Cortex of kidney (tissue), 1 donor: ENCODE measurements around the gene COMT.

Experiments
- DNase-seq: peaks from one replicate; lab custom pipeline; 2025; lab: John Stamatoyannopoulos, UW

Gene COMT

DNA sequence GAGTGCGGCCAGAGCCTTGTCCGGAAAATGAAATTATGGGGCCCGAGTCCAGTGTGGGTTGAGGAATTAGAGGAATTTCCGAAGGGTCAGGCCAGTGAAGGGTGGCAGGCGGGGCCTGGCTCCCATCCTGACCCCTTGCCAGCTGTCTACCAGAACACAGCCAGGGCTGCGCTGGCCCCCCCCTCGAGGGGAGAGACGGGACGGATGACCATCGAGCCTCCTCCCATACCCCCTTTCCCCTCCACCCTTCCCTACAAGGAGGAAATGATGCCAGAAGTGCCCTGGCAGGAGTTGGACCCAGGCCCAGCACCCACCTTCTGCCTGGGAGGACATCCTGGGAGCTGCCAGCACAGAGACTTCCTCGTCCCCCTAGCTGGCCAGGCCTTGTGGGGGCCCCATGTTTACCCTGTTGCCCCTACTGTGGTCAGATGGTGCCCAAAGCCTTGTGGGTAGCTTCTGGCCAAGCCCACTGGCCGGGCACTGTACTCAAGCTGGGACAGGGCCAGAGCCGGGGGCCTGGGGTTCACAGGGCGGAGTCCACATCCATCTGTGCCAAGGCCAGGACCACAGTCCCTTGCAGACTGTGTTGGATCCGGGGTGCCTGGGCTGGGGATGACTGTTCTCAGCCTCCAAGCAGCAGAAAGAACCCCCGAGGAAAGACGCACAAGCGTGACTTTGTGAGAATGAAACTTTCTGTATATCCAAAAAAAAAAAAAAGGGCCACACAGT is 54.2 kb downstream of the COMT start:
- no peak for DNase-seq

DNA sequence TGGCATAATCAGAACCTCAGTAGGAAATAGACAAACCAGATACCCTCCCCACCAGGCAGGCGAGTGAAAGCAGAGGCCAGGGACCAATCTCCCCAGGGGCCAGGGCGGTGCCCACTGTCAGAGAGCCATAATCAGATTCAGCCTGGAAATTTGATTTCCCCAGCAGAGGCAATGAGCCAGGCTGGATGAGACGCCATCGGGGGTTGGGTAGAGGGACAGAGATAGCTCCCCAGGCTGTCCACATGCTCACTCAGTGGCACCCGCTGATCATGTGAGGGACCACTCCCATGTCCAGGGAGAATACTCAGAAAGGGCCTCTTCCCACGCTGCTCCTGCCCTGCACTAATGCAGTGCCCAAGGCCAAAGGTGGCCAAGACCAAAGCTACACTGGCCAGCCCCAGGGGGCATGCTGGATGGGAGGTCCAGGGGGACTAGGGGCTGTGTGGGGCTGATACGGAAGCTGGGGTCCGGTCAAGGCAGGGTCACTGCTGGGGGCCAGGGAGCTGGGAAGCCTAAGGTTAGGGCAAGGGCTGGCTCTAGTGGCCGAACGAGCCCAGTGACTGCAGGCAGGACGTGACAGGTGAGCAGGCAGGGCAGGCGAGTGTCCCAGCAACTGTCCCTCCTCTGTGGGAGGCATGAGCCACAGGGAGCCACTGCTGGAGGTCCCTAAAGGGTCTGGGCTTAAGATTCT is 55.3 kb downstream of the COMT start:
- DNase-seq: no peak

DNA sequence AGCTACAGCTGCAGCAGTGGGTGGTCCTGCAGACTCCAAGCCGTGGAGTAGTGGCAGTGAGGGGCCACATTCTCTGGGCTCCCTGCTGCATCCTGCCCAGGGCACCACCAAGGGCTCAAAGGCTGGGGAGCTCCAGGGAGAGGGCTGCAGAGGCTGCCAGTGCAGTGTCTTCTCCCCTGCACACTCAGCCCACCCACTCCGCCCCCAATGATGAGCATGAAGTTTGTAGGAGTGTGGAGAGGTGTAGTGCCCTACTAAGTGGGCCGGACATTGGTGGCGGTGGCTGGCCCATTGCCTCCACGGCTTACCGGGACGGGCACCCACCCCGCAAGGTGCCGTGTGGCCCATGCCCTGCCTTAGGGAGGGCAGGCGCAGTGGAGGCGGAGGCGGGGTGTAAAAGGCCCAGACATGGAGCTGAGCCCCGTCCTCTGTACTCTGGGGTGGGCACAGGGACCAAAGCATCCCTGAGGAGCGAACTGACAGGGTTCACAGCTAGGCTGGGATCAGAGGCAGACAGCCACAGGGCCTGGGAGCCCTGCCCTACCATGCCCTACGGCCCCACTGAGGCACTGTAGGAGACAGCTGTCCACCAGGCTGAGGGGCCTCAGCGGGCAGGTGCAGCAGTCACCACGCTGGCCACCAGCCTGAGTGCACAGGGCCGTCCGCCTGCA is 56.1 kb downstream of the COMT start:
- DNase-seq: no peak

DNA sequence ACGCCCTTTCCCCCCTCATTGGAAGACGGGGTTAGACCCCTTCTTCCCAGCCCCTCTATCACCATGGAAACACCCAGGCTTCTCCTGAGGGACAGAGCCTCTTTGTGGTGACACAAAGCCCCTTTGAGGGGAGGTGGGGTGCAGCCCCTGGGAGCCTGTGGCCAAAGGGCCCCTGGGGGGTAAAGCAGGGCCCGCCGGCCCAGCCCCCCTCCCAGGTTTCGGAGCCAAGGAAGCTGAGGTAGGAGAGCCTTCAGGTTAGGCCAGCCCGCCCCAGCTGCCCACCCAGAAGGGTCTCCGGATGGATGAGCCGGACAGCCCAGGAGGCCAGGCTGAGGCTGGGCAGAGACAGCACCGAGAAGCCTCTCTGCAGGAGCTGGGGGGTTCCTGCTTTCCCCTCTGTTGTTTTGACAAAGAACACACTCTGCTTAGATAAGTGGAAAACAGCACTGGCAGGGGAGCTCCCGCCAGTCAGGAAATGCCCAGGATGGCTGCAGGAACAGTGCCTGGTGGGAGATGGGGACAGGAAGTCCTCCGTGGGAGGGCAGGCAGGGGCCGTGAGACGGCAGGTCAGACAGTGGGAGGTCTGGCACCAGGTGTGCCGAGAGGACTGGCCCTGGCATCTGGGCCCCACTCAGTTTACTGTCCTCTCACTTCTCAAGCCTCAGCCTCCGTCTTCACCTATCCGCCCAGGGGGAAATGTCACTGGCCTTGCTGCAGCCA is 56.8 kb downstream of the COMT start:
- no peak for DNase-seq

DNA sequence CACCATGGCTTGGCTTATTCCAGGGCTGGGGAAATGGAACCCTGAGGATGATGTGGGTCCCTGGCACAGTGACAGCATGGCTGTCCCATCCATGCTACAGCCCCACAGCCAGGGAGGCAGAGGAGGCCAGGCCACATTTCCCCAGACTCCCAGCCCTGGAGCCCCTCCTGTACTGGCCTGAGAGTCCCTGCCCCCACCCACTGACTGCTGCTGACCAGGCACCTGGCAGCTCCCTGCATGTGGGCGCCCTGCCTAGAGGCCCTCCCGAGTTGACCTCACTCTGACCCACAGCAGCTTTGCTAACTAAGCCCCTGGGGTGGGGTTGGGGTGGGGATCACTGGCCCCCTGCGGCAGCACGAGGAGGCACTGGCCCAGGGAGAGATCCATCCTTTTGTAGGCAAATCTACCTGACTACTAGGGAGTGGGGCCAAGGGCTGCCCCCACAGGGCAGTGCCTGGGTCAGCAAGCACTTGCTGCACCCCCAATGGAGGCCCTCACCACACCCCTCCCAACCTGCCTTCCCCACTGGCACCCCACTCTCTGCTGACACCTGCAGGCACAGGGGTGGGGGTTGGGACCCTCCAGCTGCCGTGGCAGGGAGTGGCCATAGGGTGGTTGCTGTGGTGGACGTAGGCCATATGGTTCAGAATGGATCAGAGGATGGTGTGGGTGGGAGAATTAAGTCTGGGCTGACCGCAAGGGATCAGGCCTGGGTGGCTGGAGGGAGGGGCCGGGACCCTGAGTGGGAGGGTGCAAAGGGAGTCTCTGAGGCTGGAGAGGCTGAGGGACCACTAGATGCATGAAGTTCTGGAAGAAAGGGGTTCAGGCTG is 57.6 kb downstream of the COMT start:
- no peak for DNase-seq

DNA sequence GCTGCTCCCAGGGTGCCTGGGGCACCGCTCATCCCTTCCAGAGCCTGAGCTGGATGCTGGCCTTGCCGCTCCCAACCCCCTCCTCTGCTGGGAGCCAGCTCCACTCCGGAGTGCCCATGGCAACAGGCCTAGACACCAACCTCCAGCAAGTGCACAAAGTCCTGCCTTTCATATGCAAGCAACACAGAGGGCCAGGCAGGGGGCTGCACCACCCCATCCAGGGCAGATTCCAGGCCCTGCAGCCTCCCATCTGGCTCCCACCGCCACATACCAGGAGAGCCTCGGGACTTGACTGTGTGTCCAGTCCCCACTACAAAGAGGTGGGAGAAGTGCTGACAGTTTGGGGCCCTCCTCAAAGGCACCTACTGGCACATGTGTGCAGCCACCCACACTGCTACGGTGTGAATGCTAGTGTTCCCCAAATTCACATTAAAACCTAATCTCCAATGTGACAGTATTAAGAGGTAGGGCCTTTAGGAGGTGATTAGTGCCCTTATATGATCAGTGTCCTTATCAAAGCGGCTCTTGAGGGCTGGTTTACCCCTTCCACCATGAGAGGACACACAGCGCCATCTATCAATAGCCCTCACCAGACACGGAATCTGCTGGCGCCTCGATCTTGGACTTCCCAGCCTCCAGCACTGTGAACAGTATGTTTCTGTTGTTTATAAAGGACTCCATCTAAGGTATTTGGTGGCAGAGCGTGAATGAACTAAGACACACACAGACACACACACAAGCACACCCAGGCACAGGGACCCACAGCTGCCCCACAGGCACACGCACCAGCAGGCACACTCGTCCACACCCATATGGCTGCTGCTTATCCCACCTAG is 58.9 kb downstream of the COMT start:
- DNase-seq: no peak

DNA sequence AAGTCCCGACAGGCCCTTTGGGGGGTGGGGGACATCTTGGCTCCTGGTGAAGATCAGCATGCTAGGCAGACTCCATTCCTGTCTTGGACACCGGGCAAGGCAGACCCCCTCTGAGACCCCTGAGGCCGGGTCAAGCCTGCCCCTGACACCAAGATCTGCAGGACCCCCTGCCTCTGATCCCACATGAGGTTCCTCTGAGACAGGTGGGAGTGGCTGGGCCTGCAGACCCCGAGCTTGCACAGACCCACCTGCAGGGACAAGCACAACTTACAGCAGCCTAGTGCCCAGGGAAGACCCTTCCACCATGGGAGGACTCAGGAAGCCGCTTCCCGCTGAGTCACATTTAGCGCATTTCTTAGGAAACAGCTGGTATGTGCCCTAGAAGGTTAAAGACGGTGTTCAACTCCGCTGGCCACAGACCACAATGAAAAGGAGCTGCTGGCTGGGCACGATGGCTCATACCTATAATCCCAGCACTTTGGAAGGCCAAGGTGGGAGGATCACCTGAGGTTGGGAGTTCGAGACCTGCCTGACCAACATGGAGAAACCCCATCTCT is 59.6 kb downstream of the COMT start:
- DNase-seq: no peak

DNA sequence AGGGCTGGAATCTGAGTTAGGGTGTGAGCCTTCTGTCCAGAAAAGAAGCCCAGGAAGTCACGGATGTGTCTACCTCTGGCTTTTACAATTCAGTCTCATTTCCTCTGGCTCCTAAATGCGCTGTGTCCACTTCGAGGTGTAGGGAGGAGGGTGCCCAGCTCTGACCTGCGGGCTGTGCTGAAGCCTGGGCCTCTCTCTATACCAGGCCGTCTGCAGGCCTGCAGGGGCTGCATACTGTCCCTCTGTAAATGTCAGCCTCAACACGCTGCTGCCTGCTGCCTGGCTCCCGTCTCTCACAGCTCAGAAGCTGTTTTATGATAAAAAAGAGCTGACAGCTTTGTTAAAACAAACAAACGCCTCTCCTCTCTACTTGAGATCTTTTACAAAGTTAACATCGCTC is 60.6 kb downstream of the COMT start:
- no peak for DNase-seq

DNA sequence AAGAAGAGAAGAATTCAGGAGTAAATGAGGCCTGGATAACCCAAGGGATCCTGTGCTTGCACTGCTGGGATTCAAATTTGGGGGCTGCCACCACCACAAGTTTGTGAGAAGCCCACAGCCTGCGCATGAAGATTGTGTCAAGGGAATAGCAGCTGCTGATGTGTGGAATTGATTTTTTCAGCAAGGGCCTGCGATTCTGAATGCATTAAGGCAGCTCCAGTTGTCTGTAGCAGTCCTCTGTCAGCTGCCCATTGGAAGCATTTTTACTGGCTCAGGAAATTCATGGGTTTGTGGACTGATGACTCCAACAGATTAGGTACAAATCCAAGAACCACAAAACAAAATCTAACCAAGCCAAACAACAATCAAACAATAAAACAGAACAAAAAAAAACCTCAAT is 61.1 kb downstream of the COMT start:
- DNase-seq: no peak

DNA sequence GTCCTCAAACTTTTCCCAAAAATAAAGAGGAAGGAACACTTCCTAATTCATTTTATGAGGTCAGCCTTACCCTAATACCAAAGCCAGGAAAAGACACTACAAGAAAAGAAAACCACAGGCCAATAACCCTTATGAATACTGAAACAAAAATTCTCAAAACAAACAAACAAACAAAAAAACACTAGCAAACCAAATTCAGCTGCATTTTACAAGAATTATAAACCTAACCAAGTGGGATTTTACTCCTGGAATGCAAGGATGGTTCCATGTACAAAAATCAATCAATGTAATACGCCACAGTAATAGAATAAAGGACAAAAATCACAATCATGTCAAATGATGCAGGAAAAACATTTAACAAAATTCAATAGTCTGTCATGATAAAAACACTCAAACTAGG is 61.7 kb downstream of the COMT start:
- no peak for DNase-seq

DNA sequence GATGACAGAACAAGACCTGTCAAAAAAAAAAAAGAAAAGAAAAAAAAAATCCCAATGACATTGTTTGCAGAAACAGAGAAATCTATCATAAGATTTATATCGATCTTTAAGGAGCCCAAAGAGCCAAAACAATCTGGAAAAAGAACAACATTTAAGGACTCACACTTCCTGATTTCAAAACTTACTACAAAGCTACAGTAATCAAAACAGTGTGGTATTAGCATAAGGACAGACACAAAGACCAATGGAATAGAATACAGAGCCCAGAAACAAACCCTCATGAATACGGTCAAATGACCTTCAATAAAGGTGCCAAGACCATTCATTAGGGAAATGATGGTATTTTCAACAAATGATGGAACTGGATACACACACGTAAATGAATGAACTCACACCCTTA is 62.9 kb downstream of the COMT start:
- no peak for DNase-seq

DNA sequence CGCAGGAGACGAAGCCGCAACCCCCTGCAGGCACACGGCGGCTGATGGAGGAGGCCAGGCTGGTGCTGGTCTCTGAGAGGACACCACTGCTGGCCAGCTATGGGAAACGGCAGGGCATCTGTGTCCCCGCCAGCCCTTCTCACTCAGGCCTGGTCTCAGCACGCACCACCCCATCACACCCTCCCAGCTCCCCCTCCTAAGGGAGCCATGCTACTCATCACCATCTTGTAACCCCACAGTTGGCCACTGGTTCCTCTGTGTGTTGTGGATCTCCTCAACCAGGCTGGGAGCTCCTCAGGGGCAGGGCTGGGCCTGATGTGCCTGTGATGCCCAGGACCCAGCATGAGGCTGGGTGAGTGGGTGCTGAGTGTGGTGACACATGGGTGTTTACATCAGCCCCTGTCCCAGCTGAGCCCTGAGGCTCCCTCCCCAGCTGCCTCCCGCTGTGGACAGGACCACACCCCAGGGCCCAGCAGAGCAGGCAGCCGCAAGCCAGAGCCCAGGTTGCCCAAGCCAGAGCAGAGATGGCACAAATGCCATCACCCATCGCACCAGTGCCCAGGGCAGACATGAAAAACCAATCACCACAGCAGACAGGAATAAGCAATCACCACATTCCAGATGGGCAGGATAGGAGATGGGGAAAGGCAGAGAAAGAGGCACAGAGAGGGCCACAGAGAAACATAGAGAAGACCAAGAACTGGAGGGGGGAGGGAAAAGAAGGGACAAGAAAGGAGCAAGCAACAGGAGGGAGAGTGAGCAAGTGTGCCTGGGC is 66.8 kb downstream of the COMT start:
- DNase-seq: no peak

DNA sequence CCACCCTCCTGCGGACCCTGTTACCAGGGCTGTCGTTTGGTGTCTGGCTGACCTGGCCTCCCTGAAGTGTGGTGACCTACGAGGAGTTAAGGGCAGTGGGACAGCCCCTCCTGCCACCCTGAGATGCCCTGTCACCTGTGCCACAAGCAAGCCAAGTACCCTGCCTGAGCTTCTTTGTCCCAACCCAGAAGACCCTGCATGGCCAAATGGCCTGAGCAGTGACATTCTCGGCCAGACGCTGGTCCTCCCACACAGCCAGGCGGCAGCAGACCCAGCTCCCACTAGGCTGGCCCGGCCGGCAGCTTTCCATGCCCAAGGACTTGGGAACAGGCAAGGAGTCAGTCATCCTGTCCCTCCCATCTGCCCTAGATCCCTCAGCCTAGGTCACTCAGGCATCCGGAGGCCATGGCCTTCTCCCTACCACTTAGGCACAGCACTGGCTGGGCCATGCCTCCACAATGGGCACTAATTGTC is 67.5 kb downstream of the COMT start:
- DNase-seq: no peak

DNA sequence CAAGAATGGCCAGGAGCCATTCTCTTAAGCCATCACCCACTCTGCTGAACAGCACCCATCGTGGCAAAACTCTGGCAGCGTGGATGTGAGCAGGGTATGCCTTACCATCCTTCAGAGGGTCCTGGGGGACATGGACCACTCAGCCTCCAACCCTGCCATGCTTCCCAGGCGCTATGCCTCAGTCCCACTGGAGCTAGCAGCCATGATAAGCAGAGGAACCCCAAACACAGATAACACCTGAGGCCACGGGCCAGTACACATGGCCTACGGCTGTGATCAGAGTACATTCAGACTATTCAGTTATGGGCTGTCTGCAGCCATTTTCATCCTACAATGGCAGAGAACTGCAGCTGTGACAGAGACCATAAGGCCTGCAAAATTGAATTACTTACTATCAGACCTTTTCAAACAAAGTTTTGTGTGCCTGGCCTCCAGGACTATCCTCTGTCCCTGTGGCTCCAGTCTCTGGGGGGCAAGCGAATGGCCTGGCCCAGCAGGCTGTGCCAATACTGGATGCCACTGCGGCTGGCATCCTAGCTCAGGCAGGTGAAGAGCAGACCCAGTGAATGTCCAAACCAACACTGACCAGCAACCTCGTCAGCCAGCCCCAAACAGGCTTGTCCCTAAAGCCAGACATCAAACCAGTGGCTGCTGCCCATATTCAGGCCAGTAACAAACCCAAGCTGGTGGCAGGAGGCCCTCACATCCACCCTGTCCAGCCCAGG is 68.2 kb downstream of the COMT start:
- no peak for DNase-seq

DNA sequence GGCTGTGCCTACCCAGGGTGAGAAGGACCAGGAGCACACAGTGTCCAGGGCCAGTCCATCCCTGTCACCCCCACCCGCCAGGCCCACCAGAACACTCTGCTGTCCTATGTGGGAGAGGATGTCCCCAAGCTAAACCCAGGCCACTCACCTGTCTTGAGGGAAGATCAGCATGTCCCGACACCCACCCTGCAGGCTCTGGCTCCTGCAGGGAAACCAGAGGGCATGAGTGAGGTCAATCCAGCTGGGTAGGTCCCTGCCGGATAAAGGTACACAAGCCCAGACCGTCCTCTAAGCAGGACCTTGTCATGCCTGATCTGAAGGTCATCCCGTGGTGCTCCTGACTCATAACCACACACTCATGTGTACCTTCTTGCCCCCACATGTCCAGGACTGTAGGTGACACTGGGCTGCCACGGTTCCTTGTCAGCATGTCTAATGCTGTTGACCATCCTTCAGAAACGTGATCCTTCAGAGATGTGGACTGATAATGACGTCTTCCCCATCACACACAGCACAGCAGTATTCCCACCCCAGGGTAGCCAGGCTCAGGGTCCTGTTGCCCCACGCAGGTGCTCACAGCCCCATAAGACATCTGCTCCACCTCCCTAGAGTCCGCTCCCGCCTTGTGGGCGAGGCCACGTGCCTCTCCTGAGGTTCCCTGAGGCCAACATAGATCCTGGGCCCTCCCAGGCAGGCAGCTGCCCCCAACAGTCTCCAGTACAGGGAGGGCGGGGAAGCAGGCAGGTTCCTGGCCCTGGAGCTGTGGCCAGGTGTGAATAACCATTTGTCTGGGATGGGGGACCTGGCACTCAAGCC is 68.9 kb downstream of the COMT start:
- DNase-seq: no peak

DNA sequence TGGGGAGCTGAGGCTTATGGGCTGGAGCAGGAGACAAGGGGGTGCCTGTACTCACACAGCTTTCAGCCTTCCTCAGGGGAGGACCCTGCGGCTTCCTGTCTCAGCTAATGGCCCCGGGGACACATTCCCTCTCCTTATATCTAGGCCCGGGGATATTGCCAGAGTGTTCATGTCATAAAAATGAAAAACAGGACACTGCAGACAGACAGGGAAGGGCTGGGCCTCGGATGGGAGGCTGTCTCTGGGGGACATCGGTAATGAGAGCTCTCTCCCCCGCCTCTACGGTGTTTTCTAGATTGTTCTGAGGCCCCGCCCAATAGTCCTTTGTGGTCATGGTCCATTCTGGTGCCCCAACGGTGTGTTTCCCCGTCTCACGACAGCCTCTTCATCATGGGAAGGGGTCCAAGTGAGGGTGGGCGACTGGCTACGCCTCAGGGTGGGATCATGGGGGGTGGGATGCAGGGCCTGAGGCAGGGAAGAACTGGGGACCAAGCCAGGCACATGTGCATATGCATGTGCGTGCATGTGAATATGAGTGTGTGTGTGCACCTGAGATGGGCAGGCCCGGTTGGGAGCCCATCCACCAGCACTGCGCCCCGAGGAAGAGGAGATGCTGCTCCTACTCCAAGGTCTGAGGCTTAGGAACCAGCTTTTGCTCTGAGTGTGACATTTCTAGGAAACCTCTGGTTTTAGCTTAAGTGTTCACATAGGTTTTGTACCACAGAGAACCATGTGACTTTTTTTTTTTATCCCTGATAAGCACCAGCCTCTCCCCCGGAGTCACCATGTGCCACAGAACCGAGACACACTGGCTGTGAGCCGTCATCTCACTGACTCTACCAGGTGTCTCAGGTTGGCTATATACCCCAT is 69.8 kb downstream of the COMT start:
- no peak for DNase-seq
